ENCODE measurements around the gene DNAH11. TPM values are rescaled to one million over a fixed set of nuclear protein-coding genes. Genes with fewer than 3 reads are reported as not detected.
A peak's percentile ranks its signal among the peaks of the same experiment; 100 is the strongest.

Gene DNAH11
- total and polyA plus RNA-seq, 2 of the 8 experiments (the other 6 are each of a cell fraction or from before 2014, with no cell fraction given), result 1.8 to 4.9 TPM

- H3K56ac ChIP-seq (replicated peaks; ENCODE audit: insufficient read length, low read depth, low read length), result no peak overlapping the region
- no peak overlapping the region for H3K18ac ChIP-seq (ENCODE audit: extremely low read depth, low read length)
- H3K23ac ChIP-seq (ENCODE audit: insufficient read length), result no peak overlapping the region
- no peak overlapping the region for H3K4ac ChIP-seq (replicated peaks; ENCODE audit: insufficient read length, low read depth, low read length)
- no peak overlapping the region for H2BK5ac ChIP-seq (ENCODE audit: low read depth, low read length)
- no peak overlapping the region for H3K4me3 ChIP-seq (ENCODE audit: extremely low read depth in 1 of 4, insufficient read depth in 2 of 4, low read depth in 3 of 4, low read length in 4 of 4)
- WGBS, 2 experiments (ENCODE audit: extremely low coverage in 1 of 2, insufficient coverage in 1 of 2, insufficient read length in 1 of 2, insufficient replicate concordance in 2 of 2, low coverage in 1 of 2, low lambda C conversion rate in 2 of 2, missing lambda C conversion rate in 1 of 2), result 90% methylated on average over 4 of the region's 4 CpGs; no CpG with 5 or more reads in 1 of the 2 experiments
- H4K20me1 ChIP-seq (replicated peaks in 1 of 2; ENCODE audit: control insufficient read depth in 1 of 2, insufficient read depth in 2 of 2, low read length in 2 of 2), result no peaks in the 10 kb centered on the region
- FAIRE-seq, result no peak
- H3K4me2 ChIP-seq (ENCODE audit: insufficient read depth in 1 of 2, low read depth in 2 of 2, low read length in 2 of 2), result no peak overlapping the region
- no peak overlapping the region for H2BK15ac ChIP-seq (ENCODE audit: low read length)
- no peaks in the 10 kb centered on the region for H3K9me3 ChIP-seq (ENCODE audit: insufficient read depth in 2 of 2, low read depth in 1 of 2, low read length in 1 of 2)
- CTCF ChIA-PET (ENCODE audit: partially characterized antibody), result interaction anchor here (0.6 to 1.8 kb wide), 6 partner anchors 17 to 671 kb away, joined by 3 to 6 read pairs (median 4); no protein-coding TSS in a partner anchor
- POLR2A ChIA-PET (ENCODE audit: partially characterized antibody), result no interaction called here
- H3K27ac ChIP-seq (ENCODE audit: low read depth, low read length), result no peak overlapping the region
- H3K79me1 ChIP-seq (ENCODE audit: low read depth, low read length), result no peaks in the 10 kb centered on the region
- no peak overlapping the region for H2BK120ac ChIP-seq (replicated peaks; ENCODE audit: low read depth, low read length)
- no peak for DNase-seq (ENCODE audit: low read depth in 1 of 2, low spot score in 2 of 2)
- peaks cover 0 to 4% (median 1%) of the 10 kb centered on the region in 4 experiments; a peak in 2 of 8 replicates for H3K36me3 ChIP-seq (ENCODE audit: control insufficient read depth in 2 of 4, insufficient read depth in 4 of 4, low read length in 3 of 4)
- TF ChIP-seq PHF8 (conservative IDR thresholded peaks at IDR 0.05; ENCODE audit: low read depth, low read length), result no peak
- peak in 1 of 2 experiments; percentile 21; a peak in 2 of 4 replicates for TF ChIP-seq RAD21 (IDR thresholded peaks at IDR 0.05 in 1 of 2, conservative IDR thresholded peaks at IDR 0.05 in 1 of 2; ENCODE audit: low read depth in 2 of 2, low read length in 2 of 2)
- no peak overlapping the region for H2BK12ac ChIP-seq (ENCODE audit: low read depth, low read length)
- no peak overlapping the region for H4K5ac ChIP-seq (ENCODE audit: insufficient read length, low read depth, low read length)
- 0 out of 7 replicates have a peak overlapping the region, but pooled peaks of 1 of the 4 experiments have one; percentile 36 for H3K9ac ChIP-seq (replicated peaks in 1 of 4; ENCODE audit: extremely low read depth in 1 of 4, low read depth in 3 of 4, low read length in 3 of 4)
- no peaks in the 10 kb centered on the region for H3K79me2 ChIP-seq (ENCODE audit: control insufficient read depth in 1 of 2, insufficient read depth in 2 of 2, low read length in 2 of 2)
- no peak overlapping the region for H4K91ac ChIP-seq (replicated peaks; ENCODE audit: insufficient read length, low read length)
- H3K14ac ChIP-seq (ENCODE audit: insufficient read length), result no peak overlapping the region
- no peak overlapping the region for H2AK5ac ChIP-seq (ENCODE audit: low read depth, low read length)
- H4K8ac ChIP-seq (ENCODE audit: extremely low read depth, insufficient read depth, low read length), result no peak overlapping the region
- peaks cover 0 to 2% (median 0%) of the 10 kb centered on the region in 4 experiments; a peak in 1 of 7 replicates for H3K27me3 ChIP-seq (replicated peaks in 1 of 4; ENCODE audit: control insufficient read depth in 3 of 4, extremely low read depth in 1 of 4, insufficient read depth in 3 of 4, low read length in 3 of 4)
- H2BK20ac ChIP-seq (ENCODE audit: low read length), result no peak overlapping the region
- no peaks in the 10 kb centered on the region for H3K23me2 ChIP-seq (ENCODE audit: low read depth, low read length)
- peak overlapping the region; percentile 83 for H2AFZ ChIP-seq (ENCODE audit: low read length)
- H3K4me1 ChIP-seq (replicated peaks in 1 of 4; ENCODE audit: control insufficient read depth in 3 of 4, insufficient read depth in 4 of 4, low read length in 3 of 4), result 0 out of 7 replicates have a peak, but pooled peaks cover 0 to 4% (median 0%) of the 10 kb centered on the region in 4 experiments
These were observed 44.4 kb downstream of the DNAH11 start for GRCh38 chr7:21587139-21587784.
